HG03196 (cell line): Measurements from ENCODE around the gene TRIM69.
"Not testable (repeated sequence)": the region's sequence is repeated elsewhere in the genome, so short reads cannot be mapped to it uniquely, and the experiment has no call there.

Source experiments
- ATAC-seq: cut with Tn5 transposase; IDR thresholded peaks from one replicate; pipeline ENCODE4 v1.9.1; 2021; ENCODE audit not compliant: unreplicated experiment

The TRIM69 gene

DNA sequence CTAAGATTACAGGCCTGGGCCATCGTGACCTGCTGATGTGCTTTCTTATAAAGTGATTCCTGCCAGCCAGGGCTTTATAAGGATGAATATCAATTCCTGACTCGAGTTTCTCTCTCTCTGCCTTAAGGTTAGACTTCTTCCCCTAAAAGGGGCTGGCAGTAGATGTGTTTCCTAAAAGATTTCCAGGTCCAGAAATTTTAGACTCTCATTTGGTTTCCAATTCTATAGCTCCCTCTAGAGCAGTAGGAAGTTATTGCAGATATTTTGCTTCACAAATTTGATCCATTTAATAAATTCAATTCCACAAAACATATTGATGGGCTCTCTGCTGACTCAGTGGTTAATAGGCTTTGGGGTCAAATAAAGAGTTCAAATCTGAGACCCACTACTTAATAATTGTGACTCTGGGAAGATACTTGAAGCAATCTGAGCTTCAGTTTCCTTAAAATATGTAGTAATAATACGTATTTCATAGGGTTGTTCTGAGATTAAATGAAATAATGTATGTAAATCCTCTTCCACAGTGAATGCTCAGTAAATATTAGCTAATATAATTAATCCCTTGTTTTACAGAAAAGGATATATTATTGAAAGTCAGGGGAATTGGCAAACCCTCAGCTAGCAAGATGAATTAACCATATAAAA, 2.1 kb downstream of the TRIM69 start:
- no peak for ATAC-seq

DNA sequence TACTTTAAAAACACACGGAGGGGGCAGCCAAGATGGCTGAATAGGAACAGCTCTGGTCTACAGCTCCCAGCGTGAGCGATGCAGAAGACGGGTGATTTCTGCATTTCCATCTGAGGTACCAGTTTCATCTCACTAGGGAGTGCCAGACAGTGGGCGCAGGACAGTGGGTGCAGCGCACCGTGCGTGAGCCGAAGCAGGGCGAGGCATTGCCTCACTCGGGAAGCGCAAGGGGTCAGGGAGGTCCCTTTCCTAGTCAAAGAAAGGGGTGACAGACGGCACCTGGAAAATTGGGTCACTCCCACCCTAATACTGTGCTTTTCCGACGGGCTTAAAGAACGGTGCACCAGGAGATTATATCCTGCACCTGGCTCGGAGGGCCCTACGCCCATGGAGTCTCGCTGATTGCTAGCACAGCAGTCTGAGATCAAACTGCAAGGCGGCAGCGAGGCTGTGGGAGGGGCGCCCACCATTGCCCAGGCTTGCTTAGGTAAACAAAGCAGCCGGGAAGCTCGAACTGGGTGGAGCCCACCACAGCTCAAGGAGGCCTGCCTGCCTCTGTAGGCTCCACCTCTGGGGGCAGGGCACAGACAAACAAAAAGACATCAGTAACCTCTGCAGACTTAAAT, 3.0 kb downstream of the TRIM69 start:
- not testable (repeated sequence) for ATAC-seq

DNA sequence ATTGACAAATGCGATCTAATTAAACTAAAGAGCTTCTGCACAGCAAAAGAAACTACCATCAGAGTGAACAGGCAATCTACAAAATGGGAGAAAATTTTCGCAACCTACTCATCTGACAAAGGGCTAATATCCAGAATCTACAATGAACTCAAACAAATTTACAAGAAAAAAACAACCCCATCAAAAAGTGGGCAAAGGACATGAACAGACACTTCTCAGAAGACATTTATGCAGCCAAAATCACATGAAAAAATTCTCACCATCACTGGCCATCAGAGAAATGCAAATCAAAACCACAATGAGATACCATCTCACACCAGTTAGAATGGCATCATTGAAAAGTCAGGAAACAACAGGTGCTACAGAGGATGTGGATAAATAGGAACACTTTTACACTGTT, 7.1 kb downstream of the TRIM69 start:
- not testable (repeated sequence) for ATAC-seq

DNA sequence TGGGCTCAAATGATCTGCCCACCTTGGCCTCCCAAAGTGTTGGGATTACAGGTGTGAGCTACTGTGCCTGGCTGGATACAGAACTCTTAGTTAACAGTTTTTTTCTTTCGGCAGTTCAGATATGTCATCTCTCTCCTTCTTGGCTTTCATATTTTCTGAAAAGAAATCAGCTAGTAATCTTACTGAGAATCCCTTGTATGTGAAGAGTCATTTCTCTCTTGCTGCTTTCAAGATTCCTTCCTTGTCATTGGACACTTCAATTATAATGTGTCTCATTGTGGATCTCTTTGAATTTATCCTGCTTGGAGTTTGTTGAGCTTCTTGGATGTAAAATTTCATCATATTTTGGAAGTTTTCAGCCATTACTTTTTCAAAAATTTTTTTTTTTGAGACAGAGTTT, 17.0 kb downstream of the TRIM69 start:
- no peak for ATAC-seq

DNA sequence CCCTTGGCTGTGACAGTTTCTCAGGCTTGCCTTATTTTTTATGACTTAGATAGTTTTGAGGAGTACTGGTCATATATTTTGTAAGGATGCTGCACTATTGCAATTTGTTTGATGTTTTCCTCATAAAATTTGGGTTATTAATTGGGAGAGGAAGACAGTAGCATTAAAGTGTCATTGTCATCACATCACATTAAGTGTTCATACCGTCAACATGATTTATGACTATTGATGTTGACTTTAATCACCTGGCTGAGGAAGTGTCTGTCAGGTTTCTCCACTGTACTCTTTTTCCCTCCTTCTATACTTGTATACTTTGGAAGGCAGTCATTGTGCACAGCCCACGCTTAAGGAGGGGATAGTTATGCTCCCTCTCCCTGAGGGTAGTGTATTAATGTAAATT, 26.9 kb downstream of the TRIM69 start:
- ATAC-seq: no peak

DNA sequence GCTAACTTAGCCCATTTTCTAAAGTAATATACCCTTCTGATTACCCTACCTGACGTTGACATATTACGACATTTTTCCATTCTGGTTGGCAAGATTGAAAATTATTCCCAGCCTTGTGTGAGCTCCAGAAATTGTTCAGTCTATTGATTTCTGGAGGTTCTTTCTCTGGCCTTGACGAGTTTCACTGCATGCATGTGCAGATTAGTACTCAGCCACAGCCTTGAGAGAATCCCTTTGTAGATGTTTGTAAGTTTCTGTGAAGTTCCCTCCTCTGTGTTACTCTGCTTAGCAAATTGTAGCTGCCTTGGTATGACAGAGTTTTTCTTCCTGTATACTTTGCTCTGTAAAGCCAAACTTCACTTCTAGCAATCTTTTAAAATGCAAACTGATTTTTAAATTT, 27.5 kb downstream of the TRIM69 start:
- ATAC-seq: no peak

DNA sequence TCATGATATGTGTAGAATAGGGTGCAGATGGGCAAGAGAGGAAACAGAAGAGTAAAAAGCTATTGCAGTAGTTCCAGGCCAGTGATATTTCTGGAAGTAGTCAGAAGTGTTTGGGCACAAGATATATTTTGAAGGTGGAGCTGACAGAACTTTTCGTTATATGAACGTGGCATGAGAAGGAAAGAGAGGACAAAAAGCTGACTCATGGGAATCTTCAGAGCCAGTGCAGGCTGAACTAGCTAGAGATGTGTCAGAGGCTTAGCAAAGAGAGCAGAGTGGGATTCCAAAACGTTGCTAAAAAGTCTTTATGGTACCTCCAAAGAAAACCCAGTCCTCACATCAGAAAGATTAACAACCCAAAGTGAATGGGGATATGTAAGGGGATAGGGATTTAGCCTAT, 28.7 kb downstream of the TRIM69 start:
- no peak for ATAC-seq

DNA sequence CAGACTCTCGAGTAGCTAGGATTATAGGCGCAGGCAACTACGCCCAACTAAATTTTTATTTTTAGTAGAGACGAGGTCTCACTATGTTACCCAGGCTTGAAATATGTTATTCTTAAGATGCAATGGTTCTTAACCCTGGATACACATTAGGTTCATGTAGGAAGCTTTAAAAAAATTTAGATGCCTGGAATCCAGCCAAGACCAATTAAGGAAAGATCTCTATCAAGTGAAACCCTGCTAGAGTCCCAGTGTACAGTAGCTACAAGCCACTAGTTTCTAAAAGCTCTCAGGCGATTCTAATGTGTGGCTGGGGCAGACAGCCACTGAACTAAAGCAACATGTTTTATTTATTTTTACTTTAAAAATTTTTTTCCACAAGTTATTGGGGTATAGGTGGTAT, 33.2 kb downstream of the TRIM69 start:
- no peak for ATAC-seq

DNA sequence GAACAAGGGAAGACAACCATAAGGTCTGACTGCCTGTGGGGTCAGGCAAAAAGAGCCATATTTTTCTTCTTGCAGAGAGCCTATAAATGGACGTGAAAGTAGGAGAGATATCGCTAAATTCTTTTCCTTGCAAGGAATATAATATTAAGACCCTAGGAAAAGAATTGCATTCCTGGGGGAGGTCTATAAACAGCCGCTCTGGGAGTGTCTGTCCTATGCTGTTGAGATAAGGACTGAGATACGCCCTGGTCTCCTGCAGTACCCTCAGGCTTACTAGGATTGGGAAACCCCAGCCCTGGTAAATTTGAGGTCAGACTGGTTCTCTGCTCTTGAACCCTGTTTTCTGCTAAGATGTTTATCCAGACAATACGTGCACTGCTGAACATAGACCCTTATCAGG, 34.4 kb downstream of the TRIM69 start:
- ATAC-seq: not testable (repeated sequence)

DNA sequence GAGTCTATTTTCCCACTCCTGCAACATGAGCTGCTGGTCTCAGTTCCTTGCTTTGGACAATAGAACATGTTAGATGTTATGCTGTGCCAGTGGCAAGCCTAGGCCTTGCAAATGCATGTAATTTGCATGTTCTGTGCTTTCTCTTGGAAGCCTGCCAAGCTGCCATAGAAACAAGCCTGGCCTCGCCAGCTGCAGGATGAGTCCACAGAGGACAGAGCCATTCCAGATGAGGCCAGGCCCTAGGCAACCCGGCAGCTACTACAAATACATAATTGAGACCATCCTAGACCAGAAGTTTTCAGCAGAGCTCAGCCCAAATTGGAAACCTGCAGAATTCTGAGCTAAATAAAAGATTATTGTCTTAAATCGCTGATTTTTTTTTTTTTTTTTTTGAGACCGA, 39.6 kb downstream of the TRIM69 start:
- no peak for ATAC-seq

DNA sequence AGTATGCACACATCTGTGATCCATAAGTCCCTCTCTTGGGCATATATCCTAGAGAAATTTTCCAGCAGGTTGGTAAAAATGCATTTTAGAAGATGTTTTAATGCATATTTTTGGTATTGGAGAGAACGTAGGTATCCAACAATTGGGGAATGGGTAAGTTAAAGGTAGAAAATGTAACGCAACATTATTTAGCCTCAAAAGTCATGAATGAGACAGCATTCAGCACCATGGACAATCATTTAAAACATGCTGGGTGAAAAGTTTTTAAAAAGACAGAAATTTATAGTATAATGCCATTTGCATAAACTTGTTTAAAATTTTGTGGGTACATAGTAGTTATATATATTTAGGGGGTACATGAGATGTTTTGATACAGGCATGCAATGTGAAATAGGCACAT, 43.4 kb downstream of the TRIM69 start:
- ATAC-seq: no peak

DNA sequence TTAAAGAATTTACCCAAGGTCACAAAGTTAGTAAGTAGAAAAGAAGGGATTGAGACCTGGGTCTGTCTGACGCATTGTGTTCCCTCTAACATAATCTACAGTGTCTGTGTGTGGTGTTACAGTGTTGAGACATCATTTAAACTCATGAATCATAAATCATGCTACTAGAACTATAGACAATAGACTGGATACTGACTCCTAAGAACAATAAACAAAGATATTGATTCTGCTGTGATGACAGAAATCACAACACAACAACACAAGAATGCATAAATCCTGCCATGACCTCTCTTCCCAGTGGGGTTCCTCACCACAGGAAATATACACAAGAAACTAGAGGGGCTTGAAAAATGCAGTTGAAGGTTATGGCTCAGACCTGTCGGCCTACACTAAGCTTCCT, 44.3 kb downstream of the TRIM69 start:
- no peak for ATAC-seq

DNA sequence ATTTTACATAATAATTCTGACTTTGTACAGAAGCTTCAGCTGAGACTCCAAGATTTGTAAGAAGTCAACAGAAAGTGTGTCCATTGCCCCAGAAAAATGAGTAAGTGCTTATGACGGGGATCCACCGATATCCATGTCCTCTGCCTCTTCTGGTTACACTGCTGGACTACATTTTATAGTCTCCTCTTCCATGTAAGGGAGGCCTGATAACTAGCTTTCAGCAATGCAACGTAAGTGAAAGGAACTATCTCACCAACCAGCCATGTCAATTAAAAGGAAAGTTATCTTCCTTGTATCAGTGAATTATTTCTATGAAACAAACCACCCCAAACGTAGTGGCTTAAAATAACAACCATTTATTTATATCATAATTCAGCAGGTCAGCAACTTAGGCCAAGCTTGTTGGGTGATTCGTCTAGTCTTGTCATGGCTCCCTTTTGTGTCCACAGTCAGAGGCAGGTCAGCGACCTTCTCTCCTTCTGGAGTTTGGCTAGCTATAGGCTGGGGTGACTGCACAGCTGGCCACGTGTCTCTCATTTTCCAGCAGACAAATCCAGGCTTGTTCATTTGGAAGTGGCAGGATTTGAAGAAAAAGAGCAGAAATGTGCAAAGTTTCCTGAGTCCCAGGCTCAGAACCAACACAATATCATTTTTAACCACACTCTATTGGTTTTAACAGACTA, 44.9 kb downstream of the TRIM69 start:
- no peak for ATAC-seq

DNA sequence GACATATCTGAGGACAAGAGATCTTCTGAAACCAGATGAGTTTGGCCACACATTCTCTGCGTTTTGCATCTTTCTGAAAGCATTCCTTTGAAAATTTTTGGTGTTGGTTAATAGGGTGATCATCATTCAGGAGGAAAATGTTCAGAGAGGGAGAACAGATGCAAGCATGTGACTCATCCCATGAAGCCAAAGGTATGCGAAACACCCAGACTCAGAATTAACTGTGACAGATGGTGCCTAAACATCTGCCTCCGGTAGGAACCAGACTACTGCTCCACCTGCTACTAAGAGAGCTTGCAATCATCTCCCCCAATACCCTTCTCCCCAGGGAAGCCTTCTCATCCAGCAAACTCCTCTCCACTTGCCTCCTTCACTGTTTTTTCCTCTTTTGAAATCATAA, 46.2 kb downstream of the TRIM69 start:
- no peak for ATAC-seq

DNA sequence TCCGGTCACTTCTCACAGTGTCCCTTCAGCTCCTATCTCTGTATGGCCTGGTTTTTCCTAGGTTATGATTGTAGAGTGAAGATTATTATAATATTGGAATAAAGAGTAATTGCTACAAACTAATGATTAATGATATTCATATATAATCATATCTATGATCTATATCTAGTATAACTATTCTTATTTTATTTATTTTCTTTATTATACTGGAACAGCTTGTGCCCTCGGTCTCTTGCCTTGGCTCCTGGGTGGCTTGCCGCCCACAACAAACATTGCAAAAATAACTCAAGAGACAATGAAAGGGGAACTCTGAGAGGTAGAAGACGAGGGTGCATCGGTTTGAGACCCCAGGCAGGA, 48.6 kb downstream of the TRIM69 start:
- not testable (repeated sequence) for ATAC-seq

DNA sequence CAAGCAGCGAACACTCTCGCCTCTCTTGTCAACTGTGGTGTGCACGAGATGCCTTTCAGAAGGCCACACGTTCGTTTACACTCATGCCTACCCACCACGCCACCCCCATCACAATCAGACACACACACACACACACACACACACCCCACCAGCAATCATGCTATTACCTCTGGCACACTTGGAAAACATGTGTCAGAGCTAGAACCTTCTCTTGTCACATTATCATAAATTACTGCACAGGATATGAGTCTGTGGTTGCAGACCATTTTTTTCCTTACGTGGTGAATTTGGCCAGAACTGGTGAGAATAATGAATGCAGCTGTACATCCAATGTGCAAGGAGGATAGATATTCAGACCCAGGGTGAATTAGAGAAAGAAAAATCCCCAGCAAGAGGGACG, 52.4 kb downstream of the TRIM69 start:
- no peak for ATAC-seq

DNA sequence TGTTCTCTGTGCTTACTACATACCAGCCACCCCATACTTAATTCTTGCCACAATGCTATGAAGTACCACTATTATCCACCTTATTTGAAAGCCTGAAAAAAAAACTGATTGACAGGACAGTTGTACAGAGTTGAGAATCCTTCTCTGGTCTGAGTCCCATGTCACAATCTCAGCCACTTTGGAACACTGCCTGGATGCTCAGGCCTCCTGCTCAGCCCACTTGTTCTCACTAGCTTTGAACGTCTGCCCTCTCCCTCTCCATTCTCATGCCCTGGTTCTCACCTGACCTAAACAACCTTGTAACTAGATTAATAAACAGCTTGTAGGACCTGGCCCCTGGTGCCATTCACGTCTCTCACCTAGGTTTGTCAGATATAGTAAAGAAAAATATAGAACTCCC, 53.9 kb downstream of the TRIM69 start:
- no peak for ATAC-seq

DNA sequence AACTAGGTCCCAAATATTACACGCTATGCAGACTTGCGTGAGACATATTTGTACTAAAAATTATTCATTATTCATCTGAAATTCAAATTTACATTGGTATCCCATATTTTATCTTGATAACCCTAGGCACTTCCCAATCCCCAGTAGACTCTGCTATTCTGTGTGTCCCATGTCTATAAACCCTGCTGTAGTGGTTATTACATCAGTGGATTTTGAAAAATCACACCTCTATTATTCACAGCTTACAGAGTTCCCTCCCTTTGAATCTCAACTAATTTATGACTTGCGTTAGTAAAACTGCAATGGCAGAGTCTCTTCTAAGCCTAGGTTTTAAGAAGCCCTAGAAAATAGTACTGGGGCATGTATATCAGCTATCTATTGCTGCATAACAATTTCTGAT, 54.3 kb downstream of the TRIM69 start:
- no peak for ATAC-seq

DNA sequence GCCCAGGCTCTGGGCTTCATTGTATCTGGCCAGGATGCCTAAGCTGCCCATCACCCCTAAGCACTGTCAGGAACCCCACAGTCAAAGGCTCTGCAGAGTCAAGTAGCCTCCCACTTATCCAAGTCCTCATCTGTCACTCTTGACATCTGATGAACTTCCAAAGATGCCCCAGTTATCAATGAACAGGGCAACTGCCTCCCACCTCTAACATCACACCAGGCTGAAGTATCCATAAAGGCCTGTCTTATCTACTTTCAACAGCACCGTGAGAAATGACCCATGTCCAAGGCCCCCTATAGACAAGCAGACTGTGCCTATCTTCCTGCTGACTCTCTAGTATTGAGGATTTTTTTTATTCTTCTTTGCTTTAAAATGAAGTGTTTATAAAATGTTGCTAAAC, 56.4 kb downstream of the TRIM69 start:
- no peak for ATAC-seq

DNA sequence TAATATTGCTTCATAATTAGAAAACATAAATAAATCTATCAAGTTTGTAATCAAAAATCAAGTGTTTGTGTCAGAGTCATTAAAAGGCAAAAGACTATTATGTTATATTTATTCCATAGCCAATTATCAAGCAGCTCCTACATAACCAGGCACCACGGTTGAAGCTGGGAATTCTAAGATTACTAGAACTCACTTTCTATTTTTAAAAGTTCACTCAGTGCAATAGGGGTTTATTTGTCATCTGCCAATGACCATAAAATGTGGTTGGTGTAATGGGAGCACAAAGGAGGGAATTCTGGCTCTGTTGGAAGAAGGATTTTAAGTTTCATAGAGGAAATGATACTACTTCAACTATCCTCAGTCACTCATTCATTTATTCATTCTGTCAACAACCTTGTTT, 57.7 kb downstream of the TRIM69 start:
- no peak for ATAC-seq

DNA sequence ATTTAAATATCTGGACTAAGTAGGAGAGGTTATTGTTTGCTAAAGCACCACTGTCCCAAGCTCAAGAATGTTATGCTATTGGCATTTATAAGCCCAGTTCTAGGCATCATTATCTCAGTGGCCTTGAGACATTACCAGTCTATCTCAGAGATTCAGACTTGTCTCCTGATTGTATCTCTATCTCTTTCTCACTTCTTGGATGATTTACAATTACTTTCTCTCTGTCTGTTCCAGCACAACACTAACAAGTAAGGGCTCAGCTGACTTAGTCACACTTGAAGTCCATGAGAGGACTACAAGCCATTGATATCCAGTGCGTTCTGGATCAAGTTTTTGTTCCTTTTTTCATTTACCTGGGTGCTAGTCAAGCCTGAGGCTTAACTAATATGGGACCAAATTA, 60.2 kb downstream of the TRIM69 start:
- ATAC-seq: no peak

DNA sequence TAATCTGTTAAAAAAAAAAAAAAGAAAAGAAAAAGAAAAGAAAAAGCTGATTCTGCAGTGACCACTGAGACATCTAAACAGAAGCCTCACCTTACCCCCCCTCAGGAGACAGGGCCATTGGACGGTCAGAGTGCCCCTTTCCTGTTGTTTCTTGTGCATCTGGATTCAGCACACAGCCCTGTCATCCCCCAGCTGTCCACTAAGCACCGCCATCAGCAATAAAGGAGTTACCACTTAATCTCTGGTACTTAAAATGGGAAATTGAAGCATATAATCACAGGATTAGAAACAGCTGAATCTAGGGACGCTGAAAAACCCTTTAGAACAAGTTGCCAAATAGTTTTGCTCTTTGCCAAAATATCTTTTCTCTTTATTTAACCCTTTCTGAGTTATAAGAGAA, 62.5 kb downstream of the TRIM69 start:
- ATAC-seq: no peak

DNA sequence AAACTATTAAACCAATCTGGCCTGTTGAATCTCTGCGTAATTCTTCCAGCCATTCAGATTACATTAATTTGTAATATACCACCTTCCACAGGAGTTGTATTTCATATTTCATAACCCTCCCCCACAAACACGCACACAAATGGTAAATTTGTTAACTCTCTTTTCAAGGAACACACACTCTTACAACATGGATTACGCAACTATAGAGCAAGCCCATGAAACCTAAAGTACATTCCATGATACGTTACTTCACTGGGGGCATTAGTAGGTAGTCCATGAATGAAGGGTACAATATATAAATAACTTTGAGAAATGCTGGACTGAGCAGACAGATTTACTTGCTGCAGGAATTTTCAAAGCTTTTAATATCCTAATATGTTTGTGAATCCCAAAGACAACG, 65.0 kb downstream of the TRIM69 start:
- ATAC-seq: no peak
